Skeletal muscle tissue (tissue), 4 donors: ENCODE measurements around the gene RBFOX1. TPM values are rescaled to one million over a fixed set of nuclear protein-coding genes. Genes with fewer than 3 reads are reported as not detected.
"Not testable (repeated sequence)": the region's sequence is repeated elsewhere in the genome, so short reads cannot be mapped to it uniquely, and the experiment has no call there.

ENCODE experiments used
- H3K27ac ChIP-seq: one replicate; pipeline ENCODE4 v1.7.0; 2013; ENCODE audit warnings: mild to moderate bottlenecking, low read depth, low read length, inconsistent platforms
- H3K27me3 ChIP-seq, 3 donors: one replicate each; pipeline ENCODE4 v1.7.0; 2013; ENCODE audit warnings: low read length in 3 of 3; ENCODE audit not compliant: control insufficient read depth in 3 of 3, insufficient read depth in 3 of 3
- H3K36me3 ChIP-seq, 3 donors: one replicate each; pipeline ENCODE4 v1.7.0; 2013; ENCODE audit warnings: low read length in 3 of 3; ENCODE audit not compliant: control insufficient read depth in 3 of 3, insufficient read depth in 3 of 3
- H3K4me1 ChIP-seq, 3 donors: one replicate each; pipeline ENCODE4 v1.7.0; 2013; ENCODE audit warnings: low read length in 3 of 3, mild to moderate bottlenecking in 3 of 3; ENCODE audit not compliant: control insufficient read depth in 3 of 3, insufficient read depth in 3 of 3
- H3K4me3 ChIP-seq, 3 donors: one replicate each; pipeline ENCODE4 v1.7.0; 2013; ENCODE audit warnings: low read length in 3 of 3
- H3K9ac ChIP-seq, 3 donors: one replicate each; pipeline ENCODE4 v1.7.0; 2013; ENCODE audit warnings: low read length in 3 of 3, mild to moderate bottlenecking in 3 of 3, moderate library complexity in 2 of 3, low read depth in 1 of 3
- H3K9me3 ChIP-seq, 3 donors: one replicate each; pipeline ENCODE4 v1.7.0; 2013; ENCODE audit warnings: low read length in 3 of 3; ENCODE audit not compliant: control insufficient read depth in 3 of 3
- total RNA-seq: library from RNA; depleted of rRNA; stranded (reverse); fragments of >200 nt; gene quantifications from one replicate; pipeline ENCODE4 v1.2.3, GENCODE V29; 2014
- donor health status: Osteomylitis.

RBFOX1 gene
- total RNA-seq, 1 donor from 2014 or later: 26.1 TPM

DNA sequence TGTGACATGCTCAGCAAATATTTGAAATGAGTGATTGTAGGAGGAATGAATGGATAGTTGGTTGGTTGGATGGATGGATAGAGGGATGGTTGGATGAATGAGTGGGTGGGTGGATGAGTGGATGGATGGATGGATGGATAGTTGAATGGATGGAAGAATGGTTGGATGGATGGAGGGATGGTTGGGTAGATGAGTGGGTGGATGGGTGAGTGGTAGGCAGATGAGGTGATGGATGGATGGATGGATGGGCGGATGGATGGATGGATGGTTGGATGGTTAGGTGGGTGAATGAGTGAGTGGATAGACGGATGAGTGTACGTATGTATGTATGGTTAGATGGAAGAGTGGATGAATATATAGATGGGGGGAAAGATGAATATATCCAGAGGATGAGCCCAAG is 137.7 kb downstream of the RBFOX1 start:
- Histone ChIP-seq H3K4me1 (peaks cover 3 to 8% (median 4%) of the 10 kb centered on the region in 3 donors), H3K9ac (no peak overlapping the region), H3K9me3 (no peaks in the 10 kb centered on the region), H3K36me3 (no peaks in the 10 kb centered on the region), H3K4me3 (no peak overlapping the region), H3K27ac (no peak overlapping the region), H3K27me3 (no peaks in the 10 kb centered on the region)

DNA sequence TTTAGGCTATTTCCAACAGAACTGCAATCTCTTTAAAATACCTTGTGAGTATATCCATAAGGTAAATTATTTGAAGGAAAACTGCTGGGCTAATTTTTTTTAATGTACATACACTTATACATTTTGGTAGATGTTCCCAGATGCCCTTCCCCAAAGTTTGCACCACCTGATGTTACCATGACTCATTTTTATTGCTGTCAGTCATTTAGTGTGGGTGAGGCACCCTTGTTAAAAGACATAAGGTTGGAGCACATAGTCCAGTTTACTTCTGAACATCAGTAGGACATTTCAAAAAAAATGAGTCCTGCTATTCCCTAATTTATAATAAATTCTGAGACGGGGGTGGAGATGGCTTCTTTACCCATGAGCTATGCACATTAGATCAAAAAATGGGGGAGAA is 138.6 kb downstream of the RBFOX1 start:
- Histone ChIP-seq H3K27me3 (no peaks in the 10 kb centered on the region), H3K4me1 (peaks cover 3 to 8% (median 4%) of the 10 kb centered on the region in 3 donors), H3K27ac (no peak overlapping the region), H3K4me3 (no peak overlapping the region), H3K9ac (no peak overlapping the region), H3K9me3 (no peaks in the 10 kb centered on the region), H3K36me3 (no peaks in the 10 kb centered on the region)

- no peak overlapping the region for H3K4me3 ChIP-seq
- no peak overlapping the region for H3K27ac ChIP-seq
- no peaks in the 10 kb centered on the region for H3K27me3 ChIP-seq
- H3K36me3 ChIP-seq: no peaks in the 10 kb centered on the region
- H3K9ac ChIP-seq: no peak overlapping the region
- no peaks in the 10 kb centered on the region for H3K9me3 ChIP-seq
- H3K4me1 ChIP-seq: peaks cover 0 to 3% (median 0%) of the 10 kb centered on the region in 3 donors
These were observed 149.4 kb downstream of the RBFOX1 start for GRCh38 chr16:7482032-7482431.

DNA sequence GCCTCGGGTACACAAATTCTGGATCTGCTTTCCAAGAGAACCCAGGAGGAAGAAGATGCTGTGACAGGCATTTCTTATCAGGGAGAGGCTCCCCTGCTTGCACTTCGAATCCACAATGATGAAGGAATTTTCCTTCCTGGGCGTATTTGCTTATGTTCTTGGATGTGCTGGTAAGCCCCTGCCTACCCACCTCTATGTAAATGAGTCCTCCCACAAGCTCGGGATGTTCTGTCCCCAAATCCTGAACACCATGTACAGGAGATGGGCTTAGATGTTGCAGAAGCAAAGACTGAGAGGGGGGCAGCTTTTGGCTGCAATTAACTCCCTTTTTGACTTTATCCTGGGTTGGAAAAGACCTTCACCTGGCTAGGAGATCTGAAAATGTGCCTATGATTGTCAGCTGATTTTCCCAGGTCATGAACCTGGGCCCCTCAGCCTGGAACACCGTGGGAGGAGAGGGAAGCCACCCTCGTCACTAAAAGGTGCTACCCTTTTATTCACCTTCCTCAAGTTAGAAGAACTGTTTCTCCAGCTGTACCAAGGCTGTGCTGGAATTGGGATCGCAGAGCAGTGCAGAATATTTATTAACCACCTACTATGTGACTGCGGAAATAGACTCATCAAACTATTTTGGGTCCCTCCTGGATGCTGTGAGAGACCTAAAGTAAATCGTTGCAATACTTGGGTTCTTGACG is 150.1 kb downstream of the RBFOX1 start:
- H3K27me3 ChIP-seq: no peaks in the 10 kb centered on the region
- no peak overlapping the region for H3K27ac ChIP-seq

DNA sequence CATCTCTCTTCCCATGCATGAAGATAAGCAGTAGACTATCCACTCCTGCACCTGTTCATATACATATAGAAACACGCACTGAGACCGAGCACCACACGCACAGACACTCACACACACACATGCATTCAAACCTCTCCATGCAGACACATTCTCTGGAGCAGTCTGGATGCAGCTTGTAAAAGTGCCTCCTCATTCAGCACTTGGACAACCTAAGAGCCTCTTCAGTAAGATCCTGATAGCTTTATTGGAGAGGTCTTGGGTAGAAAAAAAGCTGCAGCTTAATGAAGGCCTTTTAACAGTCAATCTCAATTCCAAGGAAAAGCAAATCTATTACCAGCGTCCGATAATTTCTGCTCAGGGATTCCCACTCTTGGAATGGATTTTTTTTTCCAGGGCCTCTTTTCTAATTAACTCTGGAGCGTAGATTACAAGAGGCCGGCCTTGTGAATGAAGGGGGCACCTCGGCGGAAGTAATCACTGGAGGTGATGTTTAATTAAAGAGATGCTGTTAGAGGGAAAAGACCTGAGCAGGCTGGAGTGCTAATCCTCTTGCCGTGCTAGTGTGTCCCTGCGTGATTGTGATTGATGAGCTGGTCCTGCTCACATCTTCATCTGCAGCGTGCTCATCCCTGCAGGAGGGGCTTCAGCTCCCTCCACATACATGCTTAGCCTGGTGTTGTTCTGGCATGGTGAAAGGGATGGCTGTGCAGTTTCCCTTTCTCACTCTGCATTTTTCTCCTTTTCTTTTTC is 155.1 kb downstream of the RBFOX1 start:
- no peak overlapping the region for H3K9ac ChIP-seq
- H3K27me3 ChIP-seq: no peaks in the 10 kb centered on the region
- H3K4me1 ChIP-seq: peaks cover 0 to 6% (median 0%) of the 10 kb centered on the region in 3 donors
- no peak overlapping the region for H3K4me3 ChIP-seq
- H3K9me3 ChIP-seq: no peaks in the 10 kb centered on the region
- no peaks in the 10 kb centered on the region for H3K36me3 ChIP-seq
- no peak overlapping the region for H3K27ac ChIP-seq

More for the DNA sequence above, 150.1 kb downstream of the RBFOX1 start:
- Histone ChIP-seq H3K9ac (no peak overlapping the region), H3K4me1 (peaks cover 0 to 3% (median 0%) of the 10 kb centered on the region in 3 donors), H3K4me3 (no peak overlapping the region), H3K9me3 (no peaks in the 10 kb centered on the region), H3K36me3 (no peaks in the 10 kb centered on the region)

GRCh38 chr16:7492122-7492521 is 159.5 kb downstream of the RBFOX1 start:
- Histone ChIP-seq H3K9me3 (no peaks in the 10 kb centered on the region), H3K4me3 (no peak overlapping the region), H3K27me3 (no peaks in the 10 kb centered on the region), H3K9ac (no peak overlapping the region), H3K4me1 (peaks cover 0 to 10% (median 3%) of the 10 kb centered on the region in 3 donors), H3K27ac (no peak overlapping the region), H3K36me3 (no peaks in the 10 kb centered on the region)

DNA sequence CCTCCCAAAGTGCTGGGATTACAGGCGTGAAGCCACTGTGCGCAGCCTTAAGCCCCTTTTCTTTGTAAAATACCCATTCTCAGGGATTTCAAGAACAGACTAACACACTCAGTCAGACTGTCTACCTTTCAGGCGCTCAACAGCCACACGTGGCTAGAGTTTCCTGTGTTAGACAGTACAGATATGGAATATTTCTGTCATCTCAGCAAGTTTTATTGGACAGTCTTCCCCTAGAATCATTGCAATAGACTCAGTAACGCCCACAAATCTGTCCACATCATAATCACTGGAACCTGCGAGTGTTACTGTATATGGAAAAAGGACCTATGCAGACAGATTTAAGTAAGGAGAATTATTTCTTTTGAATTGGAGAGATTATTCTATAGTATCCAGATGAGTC is 160.5 kb downstream of the RBFOX1 start:
- no peaks in the 10 kb centered on the region for H3K9me3 ChIP-seq
- H3K27ac ChIP-seq: no peak overlapping the region
- no peak overlapping the region for H3K4me3 ChIP-seq
- peaks cover 0 to 15% (median 4%) of the 10 kb centered on the region in 3 donors for H3K4me1 ChIP-seq
- H3K36me3 ChIP-seq: no peaks in the 10 kb centered on the region
- H3K9ac ChIP-seq: no peak overlapping the region
- H3K27me3 ChIP-seq: no peaks in the 10 kb centered on the region

GRCh38 chr16:7497691-7498090 is 165.0 kb downstream of the RBFOX1 start:
- no peaks in the 10 kb centered on the region for H3K36me3 ChIP-seq
- H3K4me3 ChIP-seq: no peak overlapping the region
- peak overlapping the region; percentile 29 for H3K27ac ChIP-seq
- H3K9me3 ChIP-seq: no peaks in the 10 kb centered on the region
- H3K27me3 ChIP-seq: no peaks in the 10 kb centered on the region
- H3K9ac ChIP-seq: no peak overlapping the region
- peaks cover 6 to 13% (median 11%) of the 10 kb centered on the region in 3 donors for H3K4me1 ChIP-seq

DNA sequence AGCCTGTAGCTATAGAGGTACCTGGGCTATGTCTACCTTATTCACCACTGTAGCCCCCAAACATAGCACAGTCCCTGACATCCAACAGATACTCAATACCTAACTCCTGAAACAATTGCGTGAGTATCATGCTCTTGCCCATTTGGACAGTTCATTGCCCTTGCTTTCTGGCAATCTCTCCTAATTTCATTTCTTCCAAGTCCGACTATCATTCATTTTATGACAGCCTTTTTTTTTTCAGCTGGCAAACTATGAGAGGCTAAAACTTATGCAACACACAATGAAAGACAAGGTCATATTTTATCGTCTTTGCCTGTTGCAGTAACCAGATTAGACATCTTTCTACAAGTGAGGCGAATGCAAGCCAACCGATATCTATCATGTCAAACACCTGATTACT is 169.2 kb downstream of the RBFOX1 start:
- no peaks in the 10 kb centered on the region for H3K27me3 ChIP-seq
- no peak overlapping the region for H3K9ac ChIP-seq
- H3K4me1 ChIP-seq: peaks cover 14 to 34% (median 20%) of the 10 kb centered on the region in 3 donors
- H3K27ac ChIP-seq: no peak overlapping the region
- H3K36me3 ChIP-seq: no peaks in the 10 kb centered on the region
- H3K4me3 ChIP-seq: no peak overlapping the region
- no peaks in the 10 kb centered on the region for H3K9me3 ChIP-seq

DNA sequence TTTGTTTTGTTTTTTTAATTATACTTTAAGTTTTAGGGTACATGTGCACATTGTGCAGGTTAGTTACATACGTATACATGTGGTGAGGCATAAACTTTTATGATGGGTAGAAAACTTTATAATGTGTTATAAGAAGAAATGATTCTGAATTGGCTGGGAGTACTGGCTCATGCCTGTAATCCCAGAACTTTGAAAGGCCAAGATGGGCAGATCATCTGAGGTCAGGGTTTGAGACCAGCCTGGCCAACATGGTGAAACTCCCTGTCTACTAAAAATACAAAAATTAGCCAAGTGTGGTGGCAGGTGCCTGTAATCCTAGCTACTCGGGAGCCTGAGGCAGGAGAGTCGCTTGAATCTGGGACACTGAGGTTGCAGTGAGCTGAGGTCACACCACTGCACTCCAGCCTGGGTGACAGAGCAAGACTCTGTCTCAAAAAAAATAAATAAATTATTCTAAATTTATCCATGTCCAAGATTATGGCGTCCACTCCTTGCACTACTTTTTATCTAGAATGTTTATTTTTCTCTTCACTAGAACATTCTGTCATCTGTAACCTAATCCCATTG is 170.0 kb downstream of the RBFOX1 start:
- not testable (repeated sequence) for H3K36me3 ChIP-seq, H3K27me3 ChIP-seq, H3K9ac ChIP-seq, H3K9me3 ChIP-seq
- Histone ChIP-seq H3K4me3 (peak overlapping the region in 1 of 3 donors; percentile 5), H3K27ac (peak overlapping the region; percentile 46), H3K4me1 (peaks cover 11 to 34% (median 16%) of the 10 kb centered on the region in 3 donors)
